T-helper 17 cell (primary cell): Measurements from ENCODE around the gene ACKR3. TPM values are rescaled to one million over a fixed set of nuclear protein-coding genes. Genes with fewer than 3 reads are reported as not detected.
A peak's percentile ranks its signal among the peaks of the same experiment; 100 is the strongest.

Experiments
- ATAC-seq: fragments of 150-1000 bp; cut with Tn5 transposase; 2 replicates; pipeline ENCODE4 v1.10.0; 2021; ENCODE audit warnings: mild to moderate bottlenecking, moderate library complexity
- DNase-seq, 3 donors: peaks; one replicate each; pipeline versions ENCODE4 v3.0.0 to v3.0.0-alpha.2; 2020 to 2021
- H3K9me3 ChIP-seq: one replicate; pipeline ENCODE4 v1.7.0; 2013; ENCODE audit warnings: low read length, mild to moderate bottlenecking; ENCODE audit not compliant: control insufficient read depth, poor library complexity, severe bottlenecking
- H3K27ac Mint-ChIP-seq: one replicate; pipeline ENCODE4 v1.8.0; 2022; ENCODE audit warnings: mild to moderate bottlenecking, moderate library complexity, mixed read lengths
- H3K27me3 Mint-ChIP-seq: one replicate; pipeline ENCODE4 v1.8.0; 2022; ENCODE audit warnings: mixed read lengths
- H3K36me3 Mint-ChIP-seq: one replicate; pipeline ENCODE4 v1.8.0; 2022; ENCODE audit warnings: low read depth, mixed read lengths
- H3K4me1 Mint-ChIP-seq: one replicate; pipeline ENCODE4 v1.8.0; 2022; ENCODE audit warnings: mild to moderate bottlenecking, mixed read lengths
- H3K4me3 Mint-ChIP-seq: one replicate; pipeline ENCODE4 v1.8.0; 2022; ENCODE audit warnings: mild to moderate bottlenecking, moderate library complexity, mixed read lengths
- total RNA-seq, 4 donors: library from RNA in 2 of 4; stranded (reverse) in 2 of 4; gene quantifications; one replicate each; pipeline ENCODE4 v1.2.3 and lab custom pipeline; 2022 to 2026

Gene ACKR3
- total RNA-seq, 2 donors from 2014 or later: 1.3 to 2.3 TPM

- no peaks in the 10 kb centered on the region for H3K9me3 ChIP-seq
- H3K27ac Mint-ChIP-seq: peak overlapping the region; percentile 96
- peaks cover 63% of the 10 kb centered on the region for H3K4me1 Mint-ChIP-seq
- ATAC-seq (no peak), DNase-seq (no peak)
- no peaks in the 10 kb centered on the region for H3K27me3 Mint-ChIP-seq
- peaks cover 8% of the 10 kb centered on the region for H3K36me3 Mint-ChIP-seq
- peak overlapping the region; percentile 100 for H3K4me3 Mint-ChIP-seq
Measured at GRCh38 chr2:236538242-236538641, 31.4 kb upstream of the ACKR3 start.

GRCh38 chr2:236541008-236541562 lies 28.5 kb upstream of the ACKR3 start:
- H3K36me3 Mint-ChIP-seq: peaks cover 8% of the 10 kb centered on the region

DNA sequence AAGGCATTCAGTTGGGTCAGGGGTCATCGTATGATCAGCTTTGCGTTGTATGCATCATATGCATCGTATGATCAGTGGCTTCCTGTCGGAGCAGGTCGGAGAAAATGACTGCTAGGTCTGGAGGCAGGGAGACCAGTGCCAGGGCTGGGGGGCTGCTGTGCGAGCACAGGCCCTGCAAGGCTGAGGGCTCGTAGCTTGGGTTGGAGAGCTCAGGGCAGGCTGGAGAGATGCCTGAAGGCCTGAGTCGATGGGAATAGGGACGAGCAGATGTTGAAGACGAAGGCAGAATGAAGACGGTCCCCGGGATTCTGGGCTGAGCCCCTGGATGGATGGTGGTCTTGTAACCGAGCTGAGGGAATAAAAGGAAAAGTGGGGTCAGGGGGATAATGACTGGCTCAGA lies 25.3 kb upstream of the ACKR3 start:
- Mint-ChIP-seq H3K4me3 (peak overlapping the region; percentile 64), H3K36me3 (peaks cover 8% of the 10 kb centered on the region), H3K27ac (peak overlapping the region; percentile 94), H3K4me1 (peaks cover 75% of the 10 kb centered on the region), H3K27me3 (no peaks in the 10 kb centered on the region)
- no peaks in the 10 kb centered on the region for H3K9me3 ChIP-seq
- no peak for ATAC-seq
- DNase-seq: no peak

More at GRCh38 chr2:236541008-236541562, 28.5 kb upstream of the ACKR3 start:
- ATAC-seq: no peak
- no peaks in the 10 kb centered on the region for H3K27me3 Mint-ChIP-seq
- H3K4me3 Mint-ChIP-seq: peak overlapping the region; percentile 31
- peak overlapping the region; percentile 85 for H3K27ac Mint-ChIP-seq
- DNase-seq: no peak
- peaks cover 70% of the 10 kb centered on the region for H3K4me1 Mint-ChIP-seq
- H3K9me3 ChIP-seq: no peaks in the 10 kb centered on the region

GRCh38 chr2:236545248-236545658 lies 24.4 kb upstream of the ACKR3 start:
- H3K27ac Mint-ChIP-seq: peak overlapping the region; percentile 94
- ATAC-seq: peak; percentile 19
- peaks cover 6% of the 10 kb centered on the region for H3K36me3 Mint-ChIP-seq
- H3K27me3 Mint-ChIP-seq: no peaks in the 10 kb centered on the region
- peaks cover 71% of the 10 kb centered on the region for H3K4me1 Mint-ChIP-seq
- no peak for DNase-seq
- H3K9me3 ChIP-seq: no peaks in the 10 kb centered on the region
- peak overlapping the region; percentile 43 for H3K4me3 Mint-ChIP-seq

GRCh38 chr2:236545814-236546480 lies 23.7 kb upstream of the ACKR3 start:
- Mint-ChIP-seq H3K36me3 (peaks cover 6% of the 10 kb centered on the region), H3K27me3 (no peaks in the 10 kb centered on the region)
- H3K9me3 ChIP-seq: no peaks in the 10 kb centered on the region

GRCh38 chr2:236546561-236547002 lies 23.0 kb upstream of the ACKR3 start:
- Mint-ChIP-seq H3K4me1 (peaks cover 72% of the 10 kb centered on the region), H3K27me3 (no peaks in the 10 kb centered on the region), H3K4me3 (peak overlapping the region; percentile 80), H3K36me3 (peaks cover 6% of the 10 kb centered on the region), H3K27ac (peak overlapping the region; percentile 94)
- DNase-seq (no peak), ATAC-seq (peak; percentile 67)
- no peaks in the 10 kb centered on the region for H3K9me3 ChIP-seq

More at GRCh38 chr2:236545814-236546480, 23.7 kb upstream of the ACKR3 start:
- DNase-seq (no peak), ATAC-seq (peak; percentile 72)
- H3K4me3 Mint-ChIP-seq: peak overlapping the region; percentile 80
- H3K4me1 Mint-ChIP-seq: peaks cover 72% of the 10 kb centered on the region
- H3K27ac Mint-ChIP-seq: peak overlapping the region; percentile 94

DNA sequence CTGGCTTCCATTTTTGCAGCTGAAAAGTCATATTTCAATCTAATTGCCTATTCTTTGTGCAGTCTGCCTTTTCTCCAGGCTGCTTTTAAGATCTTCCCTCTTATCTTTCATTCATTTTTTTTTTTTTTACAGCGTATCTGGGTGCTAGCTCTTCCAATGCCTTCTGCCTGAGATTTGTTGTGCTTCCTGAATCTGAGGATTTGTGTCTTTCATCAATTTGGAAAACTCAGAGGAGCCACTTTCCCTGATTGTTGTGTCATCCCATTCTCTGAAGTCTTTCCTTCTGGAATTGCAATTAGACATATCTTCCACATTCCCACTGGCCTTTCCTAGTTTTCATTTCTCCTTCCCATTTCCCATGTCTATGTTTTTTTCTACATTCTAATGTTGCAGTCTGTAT lies 21.9 kb upstream of the ACKR3 start:
- Mint-ChIP-seq H3K27me3 (no peaks in the 10 kb centered on the region), H3K36me3 (peaks cover 6% of the 10 kb centered on the region), H3K4me3 (peak overlapping the region; percentile 46), H3K4me1 (peaks cover 72% of the 10 kb centered on the region), H3K27ac (peak overlapping the region; percentile 94)
- H3K9me3 ChIP-seq: no peaks in the 10 kb centered on the region
- ATAC-seq: no peak
- DNase-seq: no peak

DNA sequence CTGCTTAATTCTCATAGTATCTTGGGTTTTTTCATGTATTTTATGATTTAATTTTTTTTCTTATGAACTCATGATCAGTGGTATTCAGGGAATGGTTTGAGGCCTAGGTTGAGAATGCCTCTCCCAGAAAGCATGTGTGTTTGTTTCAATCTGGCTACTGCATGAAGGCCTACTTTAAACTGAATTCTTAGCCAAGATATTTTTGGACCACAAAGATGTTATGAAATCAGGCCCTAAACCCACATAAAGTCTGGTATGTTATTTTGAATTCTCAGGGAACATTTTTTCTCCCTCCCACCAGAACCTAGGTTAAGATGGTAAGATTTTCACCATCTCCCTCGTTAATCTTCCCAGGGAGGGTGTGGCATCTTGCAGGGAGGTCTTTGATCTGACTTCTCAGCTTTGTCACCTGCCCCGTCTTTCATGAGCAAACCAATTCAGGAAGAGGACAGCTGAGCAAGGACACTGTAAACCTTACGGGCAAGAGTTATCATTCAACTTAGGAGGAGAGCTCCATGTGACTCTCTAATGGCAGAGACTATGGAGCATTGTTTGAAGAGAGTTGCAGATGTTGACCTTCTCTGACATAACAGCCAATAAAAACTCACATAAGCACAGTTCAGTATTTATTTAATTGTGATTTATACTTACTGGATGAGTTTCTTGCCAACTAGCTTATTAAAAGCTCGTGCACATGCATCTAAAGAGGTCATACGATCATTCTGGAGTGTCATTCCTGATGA lies 21.3 kb upstream of the ACKR3 start:
- no peak for DNase-seq
- peaks cover 4% of the 10 kb centered on the region for H3K36me3 Mint-ChIP-seq
- H3K27ac Mint-ChIP-seq: peak overlapping the region; percentile 94
- H3K9me3 ChIP-seq: no peaks in the 10 kb centered on the region
- H3K4me1 Mint-ChIP-seq: peaks cover 71% of the 10 kb centered on the region
- H3K27me3 Mint-ChIP-seq: no peaks in the 10 kb centered on the region
- peak overlapping the region; percentile 56 for H3K4me3 Mint-ChIP-seq
- no peak for ATAC-seq

DNA sequence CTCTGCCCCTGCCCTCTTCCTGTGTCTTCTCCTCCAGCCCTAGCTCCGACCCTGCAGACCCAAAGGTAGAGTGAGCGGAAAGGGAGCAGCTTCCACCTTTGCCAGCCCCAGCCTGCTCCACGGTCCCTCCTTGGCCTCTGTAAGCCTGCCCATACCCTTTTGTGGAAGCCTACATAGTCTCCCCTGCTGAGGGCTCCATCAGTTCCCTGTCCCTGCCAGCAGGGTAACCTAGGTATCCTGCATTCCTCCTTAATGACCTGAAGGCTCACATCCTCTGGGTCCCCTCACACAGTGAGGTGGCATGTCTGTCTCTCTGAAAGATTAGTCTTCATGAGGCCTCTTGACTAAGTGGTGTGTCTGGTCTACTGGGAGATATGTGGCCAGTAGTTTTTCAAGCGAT lies 20.5 kb upstream of the ACKR3 start:
- no peaks in the 10 kb centered on the region for H3K9me3 ChIP-seq
- DNase-seq (no peak), ATAC-seq (no peak)
- Mint-ChIP-seq H3K27me3 (no peaks in the 10 kb centered on the region), H3K4me1 (peaks cover 68% of the 10 kb centered on the region), H3K27ac (peak overlapping the region; percentile 94), H3K4me3 (peak overlapping the region; percentile 63), H3K36me3 (peaks cover 4% of the 10 kb centered on the region)

DNA sequence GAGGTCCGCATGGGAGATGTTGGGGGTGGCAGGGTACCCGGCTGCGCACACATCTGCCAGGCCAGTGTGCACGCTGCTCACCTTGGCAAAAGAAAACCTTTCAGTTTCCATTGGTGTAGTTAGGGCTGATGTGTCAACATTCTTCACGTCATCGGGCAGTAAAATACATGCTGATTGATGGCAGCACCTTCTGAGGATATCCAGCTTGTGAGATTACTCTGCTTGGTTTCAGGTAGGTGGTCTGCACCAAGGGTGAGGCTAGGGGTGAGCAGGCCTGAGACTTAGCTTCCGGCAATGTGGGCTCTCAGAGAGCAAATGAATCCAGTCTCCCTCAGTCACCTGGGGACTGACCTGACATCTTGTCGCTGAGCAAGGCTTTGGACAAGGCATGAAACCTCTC lies 19.3 kb upstream of the ACKR3 start:
- H3K27ac Mint-ChIP-seq: peak overlapping the region; percentile 94
- H3K4me1 Mint-ChIP-seq: peaks cover 64% of the 10 kb centered on the region
- H3K27me3 Mint-ChIP-seq: no peaks in the 10 kb centered on the region
- no peak for DNase-seq
- no peak for ATAC-seq
- H3K36me3 Mint-ChIP-seq: peaks cover 4% of the 10 kb centered on the region
- H3K4me3 Mint-ChIP-seq: no peak overlapping the region
- no peaks in the 10 kb centered on the region for H3K9me3 ChIP-seq

GRCh38 chr2:236550701-236551465 lies 18.7 kb upstream of the ACKR3 start:
- peak overlapping the region; percentile 94 for H3K27ac Mint-ChIP-seq
- DNase-seq (no peak), ATAC-seq (no peak)
- peak overlapping the region; percentile 80 for H3K4me3 Mint-ChIP-seq
- peaks cover 64% of the 10 kb centered on the region for H3K4me1 Mint-ChIP-seq
- peaks cover 4% of the 10 kb centered on the region for H3K36me3 Mint-ChIP-seq
- H3K9me3 ChIP-seq: no peaks in the 10 kb centered on the region
- no peaks in the 10 kb centered on the region for H3K27me3 Mint-ChIP-seq

GRCh38 chr2:236551471-236552211 lies 18.0 kb upstream of the ACKR3 start:
- DNase-seq: no peak
- Mint-ChIP-seq H3K4me1 (peaks cover 63% of the 10 kb centered on the region), H3K36me3 (peaks cover 4% of the 10 kb centered on the region), H3K27me3 (no peaks in the 10 kb centered on the region), H3K27ac (peak overlapping the region; percentile 94), H3K4me3 (peak overlapping the region; percentile 80)
- ATAC-seq: peak; percentile 8
- H3K9me3 ChIP-seq: no peaks in the 10 kb centered on the region
